GM18526 (cell line): Measurements from ENCODE around the gene SMOC2.

Source experiments
- POLR2A ChIP-seq: IDR thresholded peaks from 3 replicates; pipeline ENCODE4 v1.6.1; 2011; ENCODE audit not compliant: insufficient read length; ENCODE audit errors: extremely low read depth

Gene SMOC2

GRCh38 chr6:168598251-168599117 lies 157.5 kb downstream of the SMOC2 start:
- no peak for TF ChIP-seq POLR2A

- no peak for TF ChIP-seq POLR2A
These were observed 158.1 kb downstream of the SMOC2 start for GRCh38 chr6:168599118-168599494.

GRCh38 chr6:168599769-168600330 lies 158.9 kb downstream of the SMOC2 start:
- no peak for TF ChIP-seq POLR2A

DNA sequence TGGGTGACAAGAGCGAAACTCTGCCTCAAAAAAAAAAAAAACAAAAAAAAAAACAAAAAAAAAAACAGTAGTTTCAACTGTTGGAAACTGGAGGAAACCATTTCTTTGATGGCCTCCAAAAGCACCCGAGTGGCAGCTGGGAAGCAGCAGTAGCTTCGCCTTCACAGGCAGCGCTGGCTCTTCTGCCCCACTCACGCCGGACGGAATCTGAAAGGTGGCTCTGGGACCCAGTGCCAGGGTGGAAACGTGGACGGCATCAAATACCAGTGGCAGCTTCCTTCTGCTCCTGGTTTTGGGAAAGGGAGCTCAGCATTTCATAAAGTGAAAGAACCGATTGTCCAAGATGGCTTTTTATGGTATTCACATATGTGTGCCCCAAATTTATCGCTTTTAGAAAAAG lies 159.4 kb downstream of the SMOC2 start:
- no peak for TF ChIP-seq POLR2A

DNA sequence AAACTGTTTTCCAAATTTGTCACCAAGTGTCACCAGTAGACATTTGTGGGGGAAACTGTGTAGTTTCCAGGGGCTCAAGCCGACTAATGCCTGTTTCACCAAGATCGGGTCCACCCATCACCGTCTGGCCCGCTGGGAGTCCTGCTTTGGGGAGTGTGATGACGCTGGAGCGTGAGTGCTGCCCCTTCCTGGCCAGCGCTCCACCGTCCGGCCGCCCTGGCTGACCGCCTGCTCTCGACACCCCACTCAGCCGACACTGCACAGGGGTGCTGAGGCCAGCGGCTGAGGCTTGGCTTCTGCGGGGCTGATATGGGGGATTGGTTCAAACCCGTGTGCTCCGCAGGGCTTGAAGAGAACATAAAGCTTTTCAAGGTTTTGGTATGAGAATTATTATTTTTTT lies 160.1 kb downstream of the SMOC2 start:
- no peak for TF ChIP-seq POLR2A

DNA sequence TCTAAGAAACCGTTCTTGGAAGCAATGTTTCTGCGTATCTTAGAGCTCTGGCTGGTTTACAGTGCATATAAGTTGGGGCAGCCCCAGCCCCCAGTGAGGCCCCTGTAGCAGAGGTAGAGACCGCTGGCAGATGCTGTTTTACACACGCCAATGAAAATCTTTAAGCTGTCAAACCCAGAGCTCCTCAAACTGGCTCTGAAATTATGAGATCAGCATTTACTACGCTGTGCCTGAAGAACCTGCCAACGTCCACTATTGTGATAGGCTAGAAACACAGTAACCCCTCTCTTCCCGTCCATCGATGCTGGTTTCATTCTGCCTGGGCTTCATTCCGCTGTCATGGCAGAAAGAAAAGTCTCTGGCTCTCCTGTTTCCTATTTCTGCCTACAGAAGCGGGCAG lies 160.6 kb downstream of the SMOC2 start:
- TF ChIP-seq POLR2A, result no peak

DNA sequence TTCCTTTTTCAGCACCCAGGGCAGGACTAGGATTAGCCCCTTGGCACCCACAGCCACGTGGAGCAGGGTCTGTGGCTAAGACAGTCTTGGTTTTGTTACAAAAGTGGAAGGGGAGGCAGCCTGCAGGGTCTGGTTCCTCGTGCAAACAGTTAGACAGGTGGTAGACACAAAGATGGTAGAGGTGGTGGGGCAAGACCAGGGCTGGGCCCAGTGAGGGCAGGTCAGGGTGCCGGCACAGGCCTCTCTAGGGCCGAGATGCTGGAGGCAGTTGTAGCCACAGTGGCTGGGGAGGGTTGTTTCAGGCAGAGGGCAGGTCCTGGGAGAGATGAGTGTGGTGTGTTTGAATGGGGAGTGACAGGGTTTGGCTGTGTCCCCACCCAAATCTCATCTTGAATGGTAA lies 161.6 kb downstream of the SMOC2 start:
- no peak for TF ChIP-seq POLR2A

- no peak for TF ChIP-seq POLR2A
These were observed 162.2 kb downstream of the SMOC2 start for GRCh38 chr6:168603234-168603633.

GRCh38 chr6:168605964-168606363 lies 165.0 kb downstream of the SMOC2 start:
- TF ChIP-seq POLR2A, result no peak

DNA sequence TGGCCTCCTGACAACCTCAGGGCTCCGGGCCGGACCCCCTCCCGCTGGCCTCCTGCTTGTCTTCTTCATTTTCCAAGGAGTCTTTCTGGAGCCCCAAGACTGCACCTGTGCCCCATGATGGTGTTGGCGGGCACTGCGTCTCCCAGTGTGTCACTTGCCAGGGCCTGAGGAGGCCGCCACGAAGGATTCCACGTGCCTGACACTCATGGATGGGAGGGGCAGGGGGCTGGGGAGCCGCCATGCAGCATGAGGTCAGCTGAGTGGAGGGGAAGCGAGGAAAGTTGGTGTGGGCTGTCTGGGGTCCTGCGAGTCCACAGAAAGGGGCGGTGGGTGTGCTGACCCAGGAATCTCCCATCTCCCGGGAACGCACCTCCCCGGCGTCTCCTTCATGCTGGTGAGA lies 165.7 kb downstream of the SMOC2 start:
- TF ChIP-seq POLR2A, result no peak

- no peak for TF ChIP-seq POLR2A
These were observed 166.5 kb downstream of the SMOC2 start for GRCh38 chr6:168607272-168608112.

GRCh38 chr6:168608113-168608400 lies 167.1 kb downstream of the SMOC2 start:
- no peak for TF ChIP-seq POLR2A

DNA sequence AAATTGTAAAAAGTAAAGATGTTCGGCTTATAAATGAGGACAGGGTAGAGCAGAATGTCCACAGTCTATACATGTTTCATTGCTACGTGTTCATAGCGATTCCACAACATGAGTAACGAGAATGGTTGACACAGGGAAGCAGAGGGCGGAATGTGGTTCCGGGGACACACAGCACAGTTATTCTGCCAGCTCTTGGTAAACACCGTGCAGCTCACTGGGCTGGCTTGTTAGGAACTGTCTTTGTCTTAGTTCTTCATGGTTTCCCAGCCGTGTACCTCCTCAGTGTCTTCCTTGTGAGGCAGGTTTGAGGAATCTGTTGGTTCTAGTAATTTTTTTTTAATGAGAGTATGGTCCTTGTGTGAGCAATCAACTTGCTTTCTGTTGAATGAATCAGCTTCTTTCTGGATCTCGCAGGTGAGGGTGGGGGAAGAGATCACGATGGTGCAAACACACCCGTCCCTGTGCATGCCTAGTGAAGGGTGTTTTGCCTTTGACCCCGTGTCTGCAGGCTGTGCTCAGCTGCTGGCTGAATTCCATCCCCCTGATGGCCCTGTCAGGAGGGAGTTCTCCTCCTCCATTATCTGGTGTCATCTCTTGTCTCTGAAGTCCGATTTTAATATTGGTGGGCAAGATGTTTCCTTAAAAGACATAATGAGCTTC lies 168.2 kb downstream of the SMOC2 start:
- TF ChIP-seq POLR2A, result no peak

DNA sequence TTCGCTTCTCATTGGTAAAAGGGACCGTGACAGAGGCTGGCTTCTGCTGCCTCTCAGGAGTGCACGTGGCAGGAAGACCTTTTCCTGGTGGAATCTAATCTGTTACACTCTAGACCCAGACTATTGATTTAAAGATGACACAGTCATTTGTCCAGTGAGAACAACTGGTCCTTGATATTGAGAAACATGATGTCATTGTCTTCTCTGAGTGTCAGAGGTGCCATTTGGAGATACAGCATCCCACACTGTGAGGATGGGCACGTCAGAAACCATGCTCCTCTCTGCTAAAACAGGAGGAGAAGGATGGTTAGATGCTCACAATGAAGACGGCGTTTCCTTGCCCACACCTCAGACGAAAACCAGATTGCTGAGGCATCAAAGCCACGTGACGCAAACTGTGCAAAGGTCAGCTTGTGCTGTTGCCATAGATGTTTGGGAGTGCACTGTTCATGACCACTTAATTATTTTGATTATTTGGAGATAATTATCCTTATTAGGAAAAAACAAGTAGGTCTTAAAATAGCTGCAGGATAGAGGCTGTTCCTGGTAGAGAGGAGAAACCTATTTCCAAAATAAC lies 169.0 kb downstream of the SMOC2 start:
- TF ChIP-seq POLR2A, result no peak

GRCh38 chr6:168611691-168612090 lies 170.7 kb downstream of the SMOC2 start:
- no peak for TF ChIP-seq POLR2A
